Midbrain (tissue), 1 donor: Measurements from ENCODE around the gene TBL3.
A peak's percentile ranks its signal among the peaks of the same experiment; 100 is the strongest.
"Not testable (repeated sequence)": the region's sequence is repeated elsewhere in the genome, so short reads cannot be mapped to it uniquely, and the experiment has no call there.

Experiments used
- DNase-seq: peaks from one replicate; lab custom pipeline; 2025; lab: John Stamatoyannopoulos, UW

The TBL3 gene

DNA sequence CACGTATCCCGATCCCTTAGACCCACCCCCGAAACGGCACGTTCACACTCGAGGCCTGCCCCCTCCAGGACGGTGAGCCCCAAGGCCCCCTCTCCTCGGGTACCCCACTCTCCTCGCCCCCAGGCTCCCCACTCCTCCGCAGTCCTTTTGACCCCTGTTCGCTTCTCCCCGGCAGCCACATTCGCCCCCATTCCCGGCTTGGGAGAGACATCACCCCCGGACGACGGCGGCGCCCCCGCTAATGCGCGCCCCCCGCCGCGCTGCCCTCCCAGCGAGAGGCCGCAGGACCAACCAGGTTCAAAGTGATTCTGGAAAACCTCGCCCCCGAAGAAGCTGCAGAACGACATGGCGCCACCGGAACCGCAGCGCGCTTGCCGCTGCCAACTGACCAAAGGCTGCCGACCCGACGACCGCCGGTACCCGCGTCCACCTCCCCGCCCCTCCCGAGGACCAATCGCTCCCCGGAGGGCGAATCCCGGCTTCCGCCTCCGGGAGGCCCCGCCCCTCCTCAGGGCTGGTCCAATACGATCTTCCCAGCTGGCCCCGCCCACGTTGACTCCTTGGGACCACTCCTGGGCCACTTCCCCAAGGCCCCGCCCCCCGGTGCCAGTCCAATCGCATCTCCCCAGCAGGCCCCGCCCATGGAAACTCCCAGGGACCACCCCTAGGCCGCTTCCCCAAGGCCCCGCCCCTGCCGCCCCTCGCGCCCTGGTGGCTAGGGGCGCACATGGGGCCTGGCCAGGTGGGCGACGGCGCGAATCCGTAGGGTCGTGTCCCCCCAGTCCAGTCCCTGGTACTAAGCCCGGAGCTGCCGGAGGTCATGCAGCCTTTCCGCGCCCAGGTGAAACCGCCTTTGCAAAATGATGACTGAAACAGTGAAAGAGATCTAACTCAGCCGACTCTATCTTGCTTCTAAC, 28.8 kb upstream of the TBL3 start, which contains the start of gene MSRB1:
Gene MSRB1, minus strand, starts transcription at position 390 of the 917 bp plus-strand sequence. Its CDS starts 43 bp downstream, at position 347.
- peak; percentile 99 for DNase-seq

DNA sequence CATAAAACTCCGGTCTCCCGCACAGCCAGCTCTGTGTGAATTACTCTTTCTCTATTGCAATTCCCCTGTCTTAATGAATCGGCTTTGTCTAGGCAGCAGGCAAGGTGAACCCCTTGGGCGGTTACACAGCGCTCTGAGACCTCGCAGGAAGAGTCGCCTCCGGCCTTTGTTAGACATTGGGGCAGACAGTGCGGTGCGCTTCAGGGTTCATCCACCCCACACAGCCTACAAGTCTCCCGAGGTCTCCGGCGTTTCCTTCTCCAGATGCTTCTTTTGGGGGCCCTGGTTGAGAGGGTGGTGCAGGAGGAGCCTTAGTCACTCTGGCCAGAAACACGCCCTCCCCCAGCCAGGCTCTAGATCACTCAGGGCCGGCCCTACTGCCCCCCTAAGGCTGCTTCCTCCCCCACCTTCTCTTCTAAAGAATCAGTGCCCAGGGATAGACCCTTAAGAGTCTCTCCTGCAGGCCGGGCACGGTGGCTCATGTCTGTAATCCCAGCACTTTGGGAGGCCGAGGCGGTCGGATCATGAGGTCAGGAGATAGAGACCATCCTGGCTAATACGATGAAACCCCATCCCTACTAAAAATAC, 27.1 kb upstream of the TBL3 start:
- DNase-seq: no peak

DNA sequence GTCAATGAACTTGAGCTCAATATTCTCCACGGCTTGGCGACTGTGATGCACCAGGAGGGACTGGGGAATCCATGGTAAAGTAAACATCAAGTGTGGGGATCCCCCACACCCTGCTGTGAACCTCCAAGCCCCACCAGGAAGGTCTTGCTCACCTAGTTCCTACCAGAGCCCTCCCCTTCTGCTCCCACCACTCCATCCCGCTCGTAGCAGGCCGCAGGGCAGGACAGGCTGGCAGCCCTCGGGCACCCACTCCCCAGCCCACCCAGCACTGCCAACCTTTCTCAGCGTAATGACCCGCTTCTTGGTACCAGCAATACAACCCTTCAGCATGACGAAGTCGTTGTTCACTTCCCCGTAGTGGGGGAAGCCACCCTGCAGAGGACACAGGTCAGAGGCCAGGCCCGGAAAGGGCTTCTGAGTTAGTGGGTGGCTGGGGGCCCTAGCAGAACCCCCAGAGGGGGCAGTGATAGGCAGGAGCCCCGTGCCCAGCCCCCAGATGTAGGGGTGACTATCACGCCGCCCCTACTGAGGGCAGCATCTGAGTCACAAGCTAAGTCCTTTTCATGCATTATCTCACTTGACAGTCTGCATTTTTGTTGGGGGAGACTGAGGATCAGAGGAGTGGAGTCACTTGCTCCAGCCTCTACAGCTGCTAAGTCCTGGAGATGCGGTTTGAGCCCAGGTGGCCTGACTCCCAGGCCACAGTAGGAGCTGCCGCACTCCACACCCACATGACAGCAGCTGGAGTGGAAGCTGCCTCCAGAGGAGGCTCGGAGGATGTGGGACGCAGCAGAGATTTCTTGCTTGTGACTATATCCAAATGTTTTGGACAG, 26.1 kb upstream of the TBL3 start:
- no peak for DNase-seq

DNA sequence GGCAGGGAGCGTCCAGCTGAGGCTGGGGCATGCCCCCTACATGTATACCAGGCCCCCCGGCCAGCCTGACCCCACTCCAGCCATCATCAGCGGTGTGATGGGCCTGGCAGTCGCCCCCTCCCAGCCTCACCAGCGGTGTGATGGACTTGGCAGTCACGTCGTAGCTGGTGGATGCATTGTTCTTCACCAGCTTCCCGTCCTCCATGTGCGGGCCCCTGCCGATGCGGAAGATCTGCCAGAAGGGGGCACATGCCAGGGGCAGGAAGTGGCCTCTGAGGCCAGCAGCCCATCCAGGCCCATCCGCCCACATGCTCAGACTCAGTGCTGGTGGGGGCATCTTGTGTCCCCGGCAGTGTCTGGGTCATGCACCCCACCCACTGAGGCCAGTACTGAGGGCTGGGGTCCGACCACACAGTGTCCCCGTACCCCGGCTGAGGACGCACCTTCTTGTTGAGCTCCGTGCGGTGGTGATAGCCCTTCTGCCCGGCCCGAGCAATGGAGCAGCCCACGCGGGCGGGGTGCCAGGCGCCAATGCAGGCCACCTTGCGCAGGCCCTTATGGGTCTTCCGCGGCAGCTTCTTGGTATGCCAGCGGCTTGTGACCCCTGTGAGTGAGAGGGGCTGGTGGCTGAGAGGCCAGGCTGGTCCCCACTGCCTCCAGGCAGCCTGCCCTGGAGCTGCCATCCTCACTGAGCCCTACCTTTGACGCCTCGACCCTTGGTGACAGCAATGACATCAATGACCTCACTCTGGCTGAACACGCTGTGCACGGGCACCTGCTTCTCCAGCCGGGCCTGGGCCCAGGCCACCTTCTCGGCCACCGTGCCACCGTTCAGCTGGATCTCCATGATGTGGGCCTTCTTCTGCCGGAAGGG, 25.1 kb upstream of the TBL3 start:
- DNase-seq: no peak

DNA sequence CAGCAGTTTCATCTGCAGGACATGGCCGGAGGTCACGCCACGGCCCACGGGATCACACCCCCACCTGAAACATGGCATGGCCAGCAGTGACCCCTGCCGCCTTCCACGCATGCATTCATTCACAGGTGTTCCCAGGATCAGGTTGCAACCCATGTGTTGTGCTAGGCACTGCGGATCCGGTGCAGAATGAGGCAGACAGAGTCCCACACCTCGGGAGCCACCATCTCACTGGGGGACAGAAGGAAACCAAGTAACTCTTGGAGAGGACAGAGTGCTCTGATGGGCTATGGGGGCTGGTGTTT, 24.5 kb upstream of the TBL3 start:
- no peak for DNase-seq

DNA sequence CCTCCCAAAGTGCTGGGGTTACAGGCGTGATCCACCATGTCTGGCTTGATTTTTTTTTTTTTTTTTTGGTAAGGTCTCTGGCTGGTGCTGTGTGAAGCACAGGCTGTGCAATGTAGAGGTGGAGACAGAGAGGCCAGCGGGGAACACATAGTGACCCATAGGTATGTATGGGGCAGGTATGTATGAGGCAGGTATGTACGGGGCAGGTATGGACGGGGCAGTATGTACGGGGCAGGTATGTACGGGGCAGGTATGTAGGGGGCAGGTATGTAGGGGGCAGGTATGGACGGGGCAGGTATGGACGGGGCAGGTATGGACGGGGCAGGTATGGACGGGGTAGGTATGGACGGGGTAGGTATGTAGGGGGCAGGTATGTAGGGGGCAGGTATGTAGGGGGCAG, 22.3 kb upstream of the TBL3 start:
- DNase-seq: no peak

DNA sequence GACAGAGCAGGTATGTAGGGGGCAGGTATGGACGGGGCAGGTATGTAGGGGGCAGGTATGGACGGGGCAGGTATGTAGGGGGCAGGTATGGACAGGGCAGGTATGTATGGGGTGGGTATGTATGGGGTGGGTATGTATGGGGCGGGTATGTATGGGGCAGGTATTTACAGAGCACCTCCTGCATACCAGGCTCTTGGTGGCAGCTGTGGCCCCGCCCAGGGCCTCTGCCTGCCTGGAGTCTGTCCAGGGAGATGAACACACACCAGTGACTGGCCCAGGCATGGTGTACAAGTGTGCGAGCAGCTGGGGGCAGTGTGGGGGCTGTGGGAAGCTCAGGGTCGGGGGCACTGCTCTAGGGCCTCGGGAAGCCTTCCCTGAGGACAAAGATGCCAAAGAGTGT, 21.8 kb upstream of the TBL3 start:
- DNase-seq: no peak

DNA sequence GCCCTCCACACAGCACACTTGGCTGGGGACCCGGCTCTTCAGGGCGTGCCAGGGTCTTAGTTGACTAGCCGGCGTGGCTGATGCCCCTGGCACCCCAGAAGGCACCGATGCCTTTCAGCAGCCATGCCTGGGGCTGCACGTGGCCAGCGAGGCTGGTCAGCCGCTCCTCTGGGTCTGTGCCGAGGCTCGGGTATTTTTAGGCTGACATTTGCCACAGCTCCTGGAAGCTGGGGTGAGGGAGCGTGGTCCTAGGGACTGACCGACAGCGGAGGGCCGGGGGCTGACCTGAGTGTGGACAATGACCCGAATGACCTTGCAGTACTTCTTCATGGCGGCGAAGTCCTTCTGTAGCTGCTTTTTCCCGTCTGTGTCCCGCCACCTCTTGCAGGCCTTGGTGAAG, 21.3 kb upstream of the TBL3 start:
- DNase-seq: no peak

DNA sequence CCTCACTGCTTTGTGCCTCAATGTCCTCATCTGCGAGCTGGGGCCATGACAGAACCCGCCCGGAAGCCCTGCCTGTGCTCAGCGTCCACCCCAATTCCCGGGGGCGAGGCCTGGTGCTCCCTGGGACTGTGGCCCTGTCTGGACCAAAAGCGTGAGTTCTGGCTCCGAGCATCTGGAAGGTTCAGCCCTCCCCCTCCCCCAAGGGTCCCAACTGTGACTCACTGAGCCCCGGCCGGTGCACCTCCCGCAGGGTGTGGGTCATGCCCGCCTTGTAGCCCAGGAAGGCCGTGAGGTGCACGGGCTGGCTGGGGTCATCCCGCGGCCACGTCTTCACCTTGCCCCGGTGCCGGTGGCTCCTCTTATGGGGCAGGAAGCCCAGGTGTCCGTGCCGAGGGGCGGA, 18.1 kb upstream of the TBL3 start:
- no peak for DNase-seq

DNA sequence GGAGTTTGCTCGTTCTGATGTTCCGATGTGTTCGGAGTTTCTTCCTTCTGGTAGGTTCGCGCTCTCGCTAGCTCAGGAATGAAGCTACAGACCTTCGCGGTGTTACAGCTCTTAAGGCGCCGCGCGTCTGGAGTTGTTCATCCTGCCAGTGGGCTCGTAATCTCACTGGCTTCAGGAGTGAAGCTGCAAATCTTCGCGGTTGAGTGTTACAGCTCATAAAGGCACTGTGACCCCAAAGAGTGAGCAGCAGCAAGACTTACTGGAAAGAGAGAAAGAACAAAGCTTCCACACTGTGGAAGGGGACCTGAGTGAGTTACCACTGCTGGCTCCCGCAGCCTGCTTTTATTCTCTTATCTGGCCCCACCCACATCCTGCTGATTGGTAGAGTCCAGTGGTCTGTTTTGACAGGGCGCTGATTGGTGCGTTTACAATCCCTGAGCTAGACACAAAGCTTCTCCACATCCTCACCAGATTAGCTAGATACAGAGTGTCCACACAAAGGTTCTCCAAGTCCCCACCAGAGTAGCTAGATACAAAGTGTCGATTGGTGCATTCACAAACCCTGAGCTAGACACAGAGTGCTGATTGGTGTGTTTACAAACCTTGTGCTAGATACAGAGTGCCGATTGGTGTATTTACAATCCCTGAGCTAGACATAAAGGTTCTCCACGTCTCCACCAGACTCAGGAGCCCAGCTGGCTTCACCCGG, 14.3 kb upstream of the TBL3 start:
- DNase-seq: not testable (repeated sequence)

DNA sequence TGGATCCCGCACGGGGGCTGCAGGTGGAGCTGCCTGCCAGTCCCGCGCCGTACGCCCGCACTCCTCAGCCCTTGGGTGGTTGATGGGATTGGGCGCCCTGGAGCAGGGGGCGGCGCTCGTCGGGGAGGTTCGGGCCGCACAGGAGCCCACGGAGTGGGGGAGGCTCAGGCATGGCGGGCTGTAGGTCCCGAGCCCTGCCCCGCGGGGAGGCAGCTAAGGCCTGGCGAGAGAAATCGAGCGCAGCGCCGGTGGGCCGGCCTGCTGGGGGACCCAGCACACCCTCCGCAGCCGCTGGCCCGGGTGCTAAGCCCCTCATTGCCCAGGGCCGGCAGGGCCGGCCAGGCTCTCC, 13.7 kb upstream of the TBL3 start:
- not testable (repeated sequence) for DNase-seq

DNA sequence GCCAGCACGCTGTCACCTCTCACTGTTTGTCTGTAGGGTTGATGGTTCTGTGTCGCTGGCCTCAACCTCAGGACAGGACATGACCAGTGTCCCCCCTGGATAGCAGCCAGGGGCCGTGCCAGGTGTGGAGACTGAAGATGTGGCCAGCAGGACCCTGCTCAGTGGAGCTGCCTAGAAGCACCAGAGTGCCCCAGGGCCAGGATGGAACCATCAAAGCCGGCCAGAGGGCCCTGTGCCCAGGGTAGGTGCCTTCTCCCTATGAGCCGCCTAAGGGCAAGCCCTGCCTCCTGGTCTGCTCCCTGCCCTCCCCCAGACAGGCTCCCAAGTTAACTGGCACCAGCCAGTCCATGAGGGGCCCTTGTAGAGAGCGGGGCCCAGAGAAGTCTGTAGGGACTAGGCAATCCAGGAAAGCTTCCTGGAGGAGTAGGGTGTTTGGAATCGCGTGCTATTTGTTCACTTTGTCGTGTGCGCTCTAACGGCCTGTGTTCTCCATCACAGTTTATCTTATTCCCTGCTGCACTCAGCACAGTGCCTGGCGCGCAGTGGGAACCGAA, 13.1 kb upstream of the TBL3 start:
- DNase-seq: no peak

DNA sequence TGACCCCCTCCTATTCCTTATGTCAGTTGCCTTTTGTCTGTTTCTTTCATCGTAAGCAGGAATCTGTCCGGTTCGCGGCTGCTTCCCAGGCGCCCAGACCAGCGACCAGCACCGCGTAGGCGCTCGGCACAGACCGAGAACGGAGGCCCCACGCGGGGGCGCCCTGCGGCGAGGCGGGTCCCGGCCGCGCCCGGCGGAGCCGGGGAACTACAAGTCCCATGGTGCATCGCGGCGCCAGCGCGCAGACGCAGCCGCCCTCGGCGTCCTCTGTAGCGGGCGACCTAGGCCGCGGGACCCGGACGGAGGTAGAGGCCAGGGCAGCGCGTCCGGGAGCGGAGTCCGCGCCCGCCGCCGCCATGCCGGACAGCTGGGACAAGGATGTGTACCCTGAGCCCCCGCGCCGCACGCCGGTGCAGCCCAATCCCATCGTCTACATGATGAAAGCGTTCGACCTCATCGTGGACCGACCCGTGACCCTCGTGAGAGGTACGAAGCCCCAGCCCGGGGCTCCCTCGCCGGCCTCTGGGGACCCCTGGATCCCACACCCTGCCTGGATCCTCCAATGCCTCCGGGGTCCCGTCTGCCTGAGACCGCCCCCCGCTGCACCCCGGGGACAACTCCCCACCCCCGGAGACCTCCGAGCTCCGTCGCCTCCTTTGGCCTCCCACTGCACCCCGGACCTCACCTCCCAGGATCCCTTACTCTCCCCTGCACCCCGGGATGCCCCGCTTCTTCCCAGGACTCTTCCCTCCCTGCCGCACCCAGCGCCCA, 12.4 kb upstream of the TBL3 start, which contains the start of gene NDUFB10:
Gene NDUFB10, plus strand, starts transcription at position 270 of the 771 bp plus-strand sequence. Its CDS starts 87 bp downstream, at position 357.
- DNase-seq: peak; percentile 93

DNA sequence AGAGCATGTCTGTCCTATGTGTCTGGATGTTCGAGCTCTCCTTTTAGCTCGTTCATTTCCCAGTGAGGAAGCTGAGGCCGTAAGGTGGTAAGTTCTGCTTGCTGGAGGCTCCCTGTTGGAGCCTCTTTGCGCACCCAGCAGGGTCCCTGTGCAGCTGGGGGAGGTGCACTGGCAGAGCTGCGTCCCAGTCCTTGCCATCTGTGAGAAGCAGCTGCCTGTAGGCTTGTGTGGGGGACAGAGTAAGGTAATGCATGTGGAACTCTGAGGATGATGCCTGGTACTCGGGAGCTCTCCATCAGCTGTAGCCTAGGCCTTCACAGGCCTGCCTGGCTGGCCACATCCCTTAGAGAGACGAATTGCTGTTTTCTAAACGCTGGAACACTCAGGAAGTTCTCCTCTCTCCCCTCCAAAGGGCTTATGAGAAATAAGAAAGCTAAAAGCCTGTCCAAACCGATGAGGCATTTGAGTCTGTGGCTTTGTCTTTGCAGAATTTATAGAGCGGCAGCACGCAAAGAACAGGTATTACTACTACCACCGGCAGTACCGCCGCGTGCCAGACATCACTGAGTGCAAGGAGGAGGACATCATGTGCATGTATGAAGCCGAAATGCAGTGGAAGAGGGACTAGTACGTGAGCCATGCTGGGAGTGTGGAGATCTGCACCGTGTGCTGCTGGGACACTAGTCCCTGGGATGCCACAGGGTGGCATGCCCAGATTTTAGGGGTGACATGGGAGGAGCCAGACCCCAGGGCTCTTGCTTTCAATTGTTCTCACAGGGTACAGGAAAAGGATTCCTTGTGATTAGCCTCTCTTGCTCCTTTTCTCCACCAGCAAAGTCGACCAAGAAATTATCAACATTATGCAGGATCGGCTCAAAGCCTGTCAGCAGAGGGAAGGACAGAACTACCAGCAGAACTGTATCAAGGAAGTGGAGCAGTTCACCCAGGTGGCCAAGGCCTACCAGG, 10.9 kb upstream of the TBL3 start:
- no peak for DNase-seq

DNA sequence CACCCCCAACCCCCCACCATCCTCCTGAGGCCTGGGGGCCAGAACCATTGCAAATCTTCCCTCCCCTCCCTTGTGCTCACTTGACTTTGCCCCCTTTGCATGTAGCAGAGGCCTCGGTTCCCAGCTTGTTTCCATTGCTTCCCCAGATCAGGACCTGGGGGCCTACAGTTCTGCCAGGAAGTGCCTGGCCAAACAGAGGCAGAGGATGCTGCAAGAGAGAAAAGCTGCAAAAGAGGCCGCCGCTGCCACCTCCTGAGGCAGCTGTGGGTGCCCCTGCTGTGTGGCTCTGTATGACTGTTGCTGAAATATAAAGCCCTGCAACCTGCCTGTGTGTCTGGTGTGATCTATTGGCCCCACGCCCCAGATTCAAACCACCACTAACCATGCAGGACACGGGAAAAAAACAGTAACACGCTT, 10.2 kb upstream of the TBL3 start:
- DNase-seq: no peak

DNA sequence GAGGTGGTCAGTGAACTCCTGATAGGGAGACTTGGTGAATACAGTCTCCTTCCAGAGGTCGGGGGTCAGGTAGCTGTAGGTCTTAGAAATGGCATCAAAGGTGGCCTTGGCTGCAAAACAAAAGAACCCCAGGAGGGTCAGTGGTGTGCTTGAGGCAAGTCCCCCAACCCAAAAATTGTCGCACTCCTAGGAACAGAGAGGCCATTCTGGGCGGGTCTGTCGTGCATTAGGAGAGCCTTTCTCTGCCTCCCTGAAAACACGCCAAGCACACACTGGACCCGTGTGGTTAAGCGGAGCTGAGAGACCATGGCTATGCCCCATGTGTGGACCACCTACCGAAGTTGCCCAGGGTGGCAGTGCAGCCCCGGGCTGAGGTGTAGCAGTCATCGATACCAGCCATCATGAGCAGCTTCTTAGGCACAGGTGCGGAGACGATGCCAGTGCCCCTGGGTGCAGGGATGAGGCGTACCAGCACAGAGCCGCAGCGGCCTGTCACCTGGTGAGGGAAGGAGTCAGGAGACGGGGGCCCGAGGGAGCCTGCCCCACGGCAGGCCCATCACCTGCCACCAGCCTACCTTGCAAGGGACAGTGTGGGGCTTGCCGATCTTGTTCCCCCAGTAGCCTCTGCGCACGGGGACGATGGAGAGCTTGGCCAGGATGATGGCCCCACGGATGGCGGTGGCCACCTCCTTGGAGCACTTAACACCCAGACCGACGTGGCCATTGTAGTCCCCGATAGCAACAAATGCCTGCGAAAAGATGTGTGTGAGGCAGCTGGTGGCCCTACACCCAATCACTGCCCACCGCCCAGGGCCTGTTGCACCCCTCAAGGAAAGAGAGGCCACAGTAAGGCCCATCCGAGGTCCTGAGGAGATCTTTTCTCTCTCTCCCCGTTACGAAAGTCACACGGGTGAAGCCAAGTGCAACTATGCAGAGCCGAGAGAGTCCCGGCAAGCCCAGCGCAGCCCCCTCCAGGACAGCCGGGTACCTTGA, 9.4 kb upstream of the TBL3 start:
- DNase-seq: not testable (repeated sequence)

DNA sequence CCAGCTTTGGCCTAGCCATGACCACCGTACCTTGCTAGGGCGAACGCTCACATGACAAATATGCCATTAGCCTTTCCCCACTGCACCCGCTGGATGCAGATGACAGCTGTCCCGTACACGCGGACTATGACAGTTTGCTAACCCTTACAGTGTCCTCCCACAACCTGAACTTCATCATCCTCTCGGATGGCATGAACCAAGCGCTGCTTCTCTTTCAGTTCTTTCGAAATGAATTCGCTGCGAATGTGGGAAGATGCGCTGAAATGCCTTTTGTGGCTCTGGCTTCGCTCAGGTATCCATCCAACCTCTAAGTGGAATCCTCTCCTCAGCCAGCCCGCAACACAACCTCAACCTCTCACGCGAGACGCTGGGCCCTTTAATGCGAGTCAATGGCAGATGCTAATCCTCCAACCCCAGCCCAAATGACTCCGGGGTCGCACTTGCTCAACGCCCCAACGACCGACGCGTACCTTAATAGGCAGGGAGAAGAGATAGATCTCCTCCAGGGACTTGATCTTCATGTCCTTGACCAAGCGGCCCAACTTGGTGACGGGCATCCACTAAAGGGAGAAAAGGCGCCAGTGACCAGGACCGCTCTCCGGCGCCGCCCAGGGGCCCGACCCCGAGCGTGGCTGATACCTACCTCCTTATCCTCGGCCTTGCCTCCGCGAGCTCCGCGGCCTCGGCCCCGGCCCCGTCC, 7.9 kb upstream of the TBL3 start:
- DNase-seq: no peak
